ENCODE results near the gene ZBTB34.

ZBTB34 gene

GRCh38 chr9:126932871-126933321 is 72.5 kb downstream of the ZBTB34 start:
- DNase-seq = no peak

GRCh38 chr9:126933334-126933980 is 73.0 kb downstream of the ZBTB34 start:
- DNase-seq = no peak

- no peak for DNase-seq
These were observed 74.0 kb downstream of the ZBTB34 start for GRCh38 chr9:126934441-126934840.
